ENCODE measurements around the gene PRICKLE1.

Gene PRICKLE1

DNA sequence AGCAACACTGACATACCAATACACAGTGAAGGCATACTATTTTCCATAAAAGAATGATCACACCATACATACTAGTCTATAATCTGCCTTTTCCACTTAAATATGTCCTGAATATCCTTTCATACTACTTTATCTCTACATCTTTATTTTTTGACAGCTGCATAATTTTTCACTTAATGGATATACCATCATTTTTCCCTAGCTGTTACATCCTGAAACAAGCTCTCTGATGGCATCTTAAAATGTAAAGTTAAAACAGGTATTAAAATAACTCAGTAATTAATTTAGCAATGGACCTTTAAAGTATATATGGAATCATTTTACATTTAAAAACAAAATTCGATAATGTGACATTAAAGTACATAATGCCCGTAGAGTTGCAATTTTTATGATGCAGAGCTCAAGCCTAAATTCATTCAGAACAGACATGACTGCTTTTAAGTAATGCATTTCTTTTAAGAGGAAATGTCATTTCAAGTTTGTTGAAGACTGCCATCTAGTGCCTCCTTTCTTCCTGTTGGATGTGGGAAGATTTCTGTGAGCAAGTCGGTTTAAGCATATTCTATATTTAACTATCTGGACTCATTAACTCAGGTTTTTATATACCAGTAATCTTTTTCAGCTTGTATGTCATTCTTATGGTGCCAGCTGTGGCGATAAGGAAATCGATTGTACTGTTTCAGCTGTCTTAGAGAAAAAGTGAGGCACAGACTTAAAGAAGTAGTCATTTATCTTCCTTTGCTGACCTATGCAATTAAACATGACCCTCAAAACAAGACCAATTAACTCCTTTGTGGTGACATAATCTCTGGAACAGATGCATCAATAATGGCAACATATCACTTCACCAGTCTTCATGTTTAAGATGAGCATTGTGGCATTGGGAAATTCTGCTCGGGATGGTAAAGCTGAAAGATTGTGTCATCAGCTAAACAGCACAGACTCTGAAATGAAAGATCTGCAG is 20.3 kb downstream of the PRICKLE1 start:
- in situ Hi-C loops (cut with MboI; ENCODE audit: low sequenced_read_pairs, unreplicated experiment), result no loop called here
- DNase-seq (ENCODE audit: low spot score), result peak; percentile 38

DNA sequence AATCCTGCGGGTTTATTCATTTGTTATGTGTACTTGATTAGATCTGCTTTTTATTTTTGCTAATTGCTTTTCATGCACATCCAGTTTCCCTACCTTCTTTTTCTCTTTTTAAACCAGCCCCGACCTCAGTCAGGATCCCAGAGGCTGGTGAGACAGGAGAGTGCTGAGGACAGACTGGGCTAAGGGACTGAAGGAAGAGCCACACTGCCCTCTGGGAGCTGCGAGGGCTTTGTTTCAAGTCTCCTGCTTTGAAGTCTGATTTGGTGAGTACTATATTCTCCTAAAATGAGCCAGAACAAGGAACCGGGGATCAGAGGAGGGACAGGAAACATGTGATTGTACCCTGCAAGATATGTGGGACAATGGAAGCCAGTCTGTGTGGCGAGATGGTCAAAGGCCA is 23.9 kb downstream of the PRICKLE1 start:
- in situ Hi-C loops (cut with MboI; ENCODE audit: low sequenced_read_pairs, unreplicated experiment), result no loop called here
- DNase-seq (ENCODE audit: low spot score), result no peak
- TF ChIP-seq, protein P1, sequence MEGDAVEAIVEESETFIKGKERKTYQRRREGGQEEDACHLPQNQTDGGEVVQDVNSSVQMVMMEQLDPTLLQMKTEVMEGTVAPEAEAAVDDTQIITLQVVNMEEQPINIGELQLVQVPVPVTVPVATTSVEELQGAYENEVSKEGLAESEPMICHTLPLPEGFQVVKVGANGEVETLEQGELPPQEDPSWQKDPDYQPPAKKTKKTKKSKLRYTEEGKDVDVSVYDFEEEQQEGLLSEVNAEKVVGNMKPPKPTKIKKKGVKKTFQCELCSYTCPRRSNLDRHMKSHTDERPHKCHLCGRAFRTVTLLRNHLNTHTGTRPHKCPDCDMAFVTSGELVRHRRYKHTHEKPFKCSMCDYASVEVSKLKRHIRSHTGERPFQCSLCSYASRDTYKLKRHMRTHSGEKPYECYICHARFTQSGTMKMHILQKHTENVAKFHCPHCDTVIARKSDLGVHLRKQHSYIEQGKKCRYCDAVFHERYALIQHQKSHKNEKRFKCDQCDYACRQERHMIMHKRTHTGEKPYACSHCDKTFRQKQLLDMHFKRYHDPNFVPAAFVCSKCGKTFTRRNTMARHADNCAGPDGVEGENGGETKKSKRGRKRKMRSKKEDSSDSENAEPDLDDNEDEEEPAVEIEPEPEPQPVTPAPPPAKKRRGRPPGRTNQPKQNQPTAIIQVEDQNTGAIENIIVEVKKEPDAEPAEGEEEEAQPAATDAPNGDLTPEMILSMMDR (IDR thresholded peaks at IDR 0.05; ENCODE audit: borderline replicate concordance, control extremely low read depth, extremely low read depth, insufficient read depth, missing control alignments), result no peak

More for the DNA sequence above, 20.3 kb downstream of the PRICKLE1 start:
- TF ChIP-seq, protein P1 (IDR thresholded peaks at IDR 0.05; ENCODE audit: borderline replicate concordance, control extremely low read depth, extremely low read depth, insufficient read depth, missing control alignments), result peak; percentile 45

DNA sequence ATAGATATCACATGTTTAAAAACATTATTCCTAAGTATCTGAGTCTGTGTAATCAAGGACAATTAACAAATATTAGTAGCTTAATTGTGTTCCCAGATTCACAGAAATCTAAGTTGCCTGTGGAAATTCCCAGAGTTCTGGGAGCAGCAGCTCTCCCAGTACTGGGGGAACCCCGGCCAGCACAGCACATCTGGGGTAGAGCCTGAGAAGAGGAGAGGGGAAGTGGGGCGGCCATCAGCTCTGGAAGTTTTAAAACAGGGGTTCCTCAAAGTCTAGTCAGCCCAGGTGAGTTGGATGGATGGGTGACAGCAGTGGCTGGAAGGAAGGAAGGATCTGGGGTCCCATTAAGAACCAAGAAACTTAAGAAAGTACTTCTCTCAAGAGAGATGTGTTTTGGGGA is 24.6 kb downstream of the PRICKLE1 start:
- in situ Hi-C loops (cut with MboI; ENCODE audit: low sequenced_read_pairs, unreplicated experiment), result no loop called here
- TF ChIP-seq, protein P1 (IDR thresholded peaks at IDR 0.05; ENCODE audit: borderline replicate concordance, control extremely low read depth, extremely low read depth, insufficient read depth, missing control alignments), result no peak
- no peak for DNase-seq (ENCODE audit: low spot score)

DNA sequence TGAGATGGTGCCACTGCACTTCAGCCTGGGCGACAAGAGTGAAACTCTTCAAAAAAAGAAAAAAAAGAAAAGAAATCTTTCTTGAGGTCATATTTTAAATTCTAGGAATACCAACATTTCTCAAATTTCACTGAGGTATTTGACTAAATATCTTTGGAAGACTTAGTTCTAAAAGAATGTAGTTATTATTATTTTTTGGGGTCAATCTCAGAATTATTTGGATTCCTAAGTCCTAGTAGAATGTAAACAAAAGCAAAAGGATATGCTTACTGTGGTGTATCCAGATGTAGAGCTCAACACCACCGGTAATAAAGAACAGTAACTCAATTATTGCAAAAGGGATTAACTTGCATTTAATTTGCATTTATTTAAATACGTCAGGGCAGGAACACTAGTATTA is 25.0 kb downstream of the PRICKLE1 start:
- in situ Hi-C loops (cut with MboI; ENCODE audit: low sequenced_read_pairs, unreplicated experiment), result no loop called here
- TF ChIP-seq, protein P1 (IDR thresholded peaks at IDR 0.05; ENCODE audit: borderline replicate concordance, control extremely low read depth, extremely low read depth, insufficient read depth, missing control alignments), result no peak
- DNase-seq (ENCODE audit: low spot score), result no peak

- TF ChIP-seq, protein P1 (IDR thresholded peaks at IDR 0.05; ENCODE audit: borderline replicate concordance, control extremely low read depth, extremely low read depth, insufficient read depth, missing control alignments), result no peak
- in situ Hi-C loops (cut with MboI; ENCODE audit: low sequenced_read_pairs, unreplicated experiment), result no loop called here
- DNase-seq (ENCODE audit: low spot score), result no peak
These were observed 28.6 kb downstream of the PRICKLE1 start for GRCh38 chr12:42560977-42561376.

DNA sequence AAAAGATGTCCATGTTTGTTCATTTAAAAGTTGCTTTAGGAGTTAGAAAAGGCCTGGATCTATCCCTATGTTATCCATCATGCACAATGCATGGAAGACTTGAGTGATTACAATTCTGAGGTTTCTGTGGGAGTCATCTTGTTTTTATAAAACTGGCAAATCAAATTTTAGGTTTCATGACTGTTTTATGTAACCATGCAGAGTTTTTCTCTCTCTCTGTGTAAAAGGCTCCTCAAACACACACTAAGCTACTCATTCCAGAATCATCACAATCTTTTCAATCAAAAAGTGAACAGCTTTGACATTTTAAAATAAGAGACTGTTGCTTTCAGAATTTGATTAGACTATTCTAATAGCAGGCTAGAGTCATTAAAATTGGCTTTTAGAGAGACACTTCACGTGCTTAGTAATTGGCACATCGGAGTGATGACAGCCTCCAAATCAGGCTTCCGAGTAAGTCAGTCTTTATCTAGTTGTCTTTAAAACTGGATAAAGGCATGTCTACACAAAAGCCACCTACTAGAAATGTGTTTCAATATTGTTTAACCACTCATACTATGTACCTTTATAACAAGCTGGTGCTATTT is 31.9 kb downstream of the PRICKLE1 start:
- in situ Hi-C loops (cut with MboI; ENCODE audit: low sequenced_read_pairs, unreplicated experiment), result no loop called here
- TF ChIP-seq, protein P1 (IDR thresholded peaks at IDR 0.05; ENCODE audit: borderline replicate concordance, control extremely low read depth, extremely low read depth, insufficient read depth, missing control alignments), result no peak
- no peak for DNase-seq (ENCODE audit: low spot score)
